Lung (tissue), 12 donors: ENCODE results near the gene ATP2B2. TPM values are rescaled to one million over a fixed set of nuclear protein-coding genes. Genes with fewer than 3 reads are reported as not detected.

Experiments used
- ATAC-seq: fragments of 200-7000 bp; cut with Tn5 transposase; one replicate; pipeline ENCODE4 v1.9.1; 2020; ENCODE audit warnings: moderate number of reproducible peaks; ENCODE audit not compliant: insufficient read depth, low FRiP score
- DNase-seq, 3 donors: peaks; one replicate each; pipeline ENCODE4 v3.0.0-alpha.2; 2013 to 2017
- H3K27ac ChIP-seq, 2 donors: one replicate each; pipeline ENCODE4 v1.5.1; 2013; ENCODE audit warnings: mild to moderate bottlenecking in 2 of 2, moderate library complexity in 2 of 2, control low read depth in 1 of 2, inconsistent platforms in 1 of 2, low read depth in 1 of 2, low read length in 1 of 2
- H3K27me3 ChIP-seq, 3 donors: one replicate each; pipeline ENCODE4 v1.5.1; 2013; ENCODE audit warnings: low read length in 2 of 3; ENCODE audit not compliant: control insufficient read depth in 3 of 3, insufficient read depth in 3 of 3
- H3K36me3 ChIP-seq, 4 donors: one replicate each; pipeline ENCODE4 v1.5.1; 2013; ENCODE audit warnings: low read length in 4 of 4, mild to moderate bottlenecking in 1 of 4, moderate library complexity in 1 of 4; ENCODE audit not compliant: control insufficient read depth in 4 of 4, insufficient read depth in 4 of 4
- H3K4me1 ChIP-seq, 5 donors: one replicate each; pipeline ENCODE4 v1.5.1; 2013; ENCODE audit warnings: low read length in 5 of 5, mild to moderate bottlenecking in 2 of 5, moderate library complexity in 1 of 5; ENCODE audit not compliant: control insufficient read depth in 5 of 5, insufficient read depth in 5 of 5
- H3K4me3 ChIP-seq: one replicate; pipeline ENCODE4 v1.5.1; 2013; ENCODE audit warnings: mild to moderate bottlenecking, control low read depth, moderate library complexity
- H3K9ac ChIP-seq, 2 donors: one replicate each; pipeline ENCODE4 v1.5.1; 2013; ENCODE audit warnings: low read length in 2 of 2, control low read depth in 1 of 2; ENCODE audit not compliant: insufficient read depth in 1 of 2
- H3K9me3 ChIP-seq, 4 donors: one replicate each; pipeline ENCODE4 v1.5.1; 2013; ENCODE audit warnings: low read length in 3 of 4, mild to moderate bottlenecking in 1 of 4, moderate library complexity in 1 of 4; ENCODE audit not compliant: control insufficient read depth in 4 of 4, insufficient read depth in 3 of 4
- CTCF ChIP-seq: IDR thresholded peaks from 2 replicates; pipeline ENCODE4 v1.5.1; 2012; ENCODE audit warnings: mild to moderate bottlenecking; ENCODE audit errors: control extremely low read depth, extremely low read depth
- WGBS, 2 donors: extraction: QIAGEN DNeasy Blood & Tissue Kit; methylation state at CpG; one replicate each; pipeline ENCODE4 v1.1.7; 2013; 5-methylcytosine and 5-hydroxymethylcytosine counted together
- polyA plus RNA-seq, 2 donors: library from polyadenylated mRNA; stranded (reverse); fragments of 200-250 nt; gene quantifications; one replicate each; pipeline ENCODE4 v1.2.1, GENCODE V29; 2013
- total RNA-seq, 2 donors: library from RNA; depleted of rRNA in 1 of 2; stranded (reverse); fragments of >200 nt in 1 of 2; gene quantifications; one replicate each; pipeline ENCODE4 v1.2.1, GENCODE V29; 2014 to 2021
- donor health status: control.
- donor health status: control.
- donor health status: Bipolar disorder and iron deficiency.
- donor health status: healthy.
- donor health status: DM: yes; HTN: yes; CAD: no.

Gene ATP2B2
- total and polyA plus RNA-seq, 4 donors = 0.06 TPM; not detected in 3

- H3K9ac ChIP-seq = no peak overlapping the region
- H3K9me3 ChIP-seq = peaks cover 0 to 2% (median 0%) of the 10 kb centered on the region in 4 donors
- H3K27me3 ChIP-seq = peaks cover 0 to 9% (median 0%) of the 10 kb centered on the region in 3 donors
- DNase-seq (no peak), ATAC-seq (no peak)
- no peak overlapping the region for H3K4me3 ChIP-seq
- no peak for TF ChIP-seq CTCF
- H3K4me1 ChIP-seq = no peaks in the 10 kb centered on the region
- no peaks in the 10 kb centered on the region for H3K36me3 ChIP-seq
- H3K27ac ChIP-seq = no peak overlapping the region
- WGBS, 2 donors = 63 to 65% methylated on average over 10 of the region's 10 CpGs
These were observed 60.9 kb downstream of the ATP2B2 start for GRCh38 chr3:10444511-10444910.

GRCh38 chr3:10444110-10444429 lies 61.3 kb downstream of the ATP2B2 start:
- 86 to 93% methylated on average over 10 of the region's 10 CpGs for WGBS, 2 donors
- H3K9ac ChIP-seq = no peak overlapping the region
- no peak for ATAC-seq

DNA sequence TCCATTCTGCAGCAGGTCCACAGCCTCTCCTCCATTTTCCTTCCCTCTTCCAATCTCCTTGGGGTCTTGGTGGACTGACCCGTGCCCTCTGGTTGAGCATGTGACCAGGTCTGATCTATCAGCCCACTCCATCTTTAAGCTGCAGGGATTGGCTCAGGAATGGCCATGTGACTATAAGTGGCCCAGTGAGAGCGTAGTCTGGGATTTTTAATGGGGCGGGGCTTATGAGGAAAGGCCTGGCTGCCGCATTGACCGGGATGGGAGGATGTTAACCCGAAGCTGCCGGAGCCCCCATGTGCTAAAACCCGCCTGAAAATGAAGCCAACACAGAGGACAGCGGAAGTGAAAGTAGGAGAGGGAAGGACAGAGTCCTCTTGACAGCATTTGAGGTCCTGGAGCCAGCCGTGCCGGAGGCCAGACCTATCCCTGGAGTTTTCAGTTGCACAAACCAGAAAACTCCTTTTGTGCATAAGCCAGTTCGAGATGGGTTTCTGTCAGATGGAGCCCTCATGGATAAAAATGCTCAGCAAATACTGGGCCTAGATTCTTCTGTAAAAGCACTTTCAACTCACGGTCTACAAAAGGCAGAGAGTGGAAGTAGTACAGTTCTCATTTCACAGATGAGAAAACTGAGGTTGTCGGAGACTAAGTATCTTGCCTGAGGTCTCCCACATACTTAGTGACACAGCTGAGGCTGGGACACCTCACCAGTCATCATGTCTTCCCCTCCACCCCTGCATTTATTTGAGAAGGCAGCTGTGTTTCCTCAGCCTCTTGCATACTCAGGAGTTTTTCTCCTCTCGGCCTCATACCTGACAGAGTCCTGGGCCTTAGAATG lies 61.9 kb downstream of the ATP2B2 start:
- ATAC-seq = no peak
- Histone ChIP-seq H3K27me3 (peaks cover 0 to 9% (median 0%) of the 10 kb centered on the region in 3 donors), H3K36me3 (no peaks in the 10 kb centered on the region), H3K9ac (no peak overlapping the region), H3K4me3 (no peak overlapping the region), H3K9me3 (peaks cover 0 to 2% (median 0%) of the 10 kb centered on the region in 4 donors), H3K4me1 (no peaks in the 10 kb centered on the region), H3K27ac (no peak overlapping the region)
- no peak for DNase-seq
- TF ChIP-seq CTCF = no peak
- WGBS, 2 donors = 77 to 86% methylated on average over 15 of the region's 15 CpGs

More at GRCh38 chr3:10444110-10444429, 61.3 kb downstream of the ATP2B2 start:
- no peak for DNase-seq
- peaks cover 0 to 2% (median 0%) of the 10 kb centered on the region in 4 donors for H3K9me3 ChIP-seq
- no peaks in the 10 kb centered on the region for H3K4me1 ChIP-seq
- no peak overlapping the region for H3K27ac ChIP-seq
- no peaks in the 10 kb centered on the region for H3K36me3 ChIP-seq
- peaks cover 0 to 9% (median 0%) of the 10 kb centered on the region in 3 donors for H3K27me3 ChIP-seq
- H3K4me3 ChIP-seq = no peak overlapping the region
- TF ChIP-seq CTCF = no peak
